Measurements from ENCODE around the gene ODAD4.

- TF ChIP-seq CTCF (conservative IDR thresholded peaks at IDR 0.05; ENCODE audit: low read depth, low read length) = no peak
- TF ChIP-seq EZH2 (IDR thresholded peaks at IDR 0.05; ENCODE audit: low read length, unreplicated experiment) = no peak
- no peak for TF ChIP-seq EZH2phosphoT487 (IDR thresholded peaks at IDR 0.05; ENCODE audit: borderline replicate concordance, low read length)
These were observed 4.3 kb upstream of the ODAD4 start for GRCh38 chr17:41925991-41926590.
